Measurements from ENCODE around the gene KRTAP10-3.
"Not testable (repeated sequence)": the region's sequence is repeated elsewhere in the genome, so short reads cannot be mapped to it uniquely, and the experiment has no call there.

KRTAP10-3 gene

GRCh38 chr21:44558695-44559094 lies at the start of gene KRTAP10-3:
Gene KRTAP10-3 (minus strand): TSS chr21:44558795. CDS start chr21:44558715, 80 bp downstream.
- FAIRE-seq: no peak

GRCh38 chr21:44606495-44606894 lies 47.9 kb upstream of the KRTAP10-3 start:
- no peak for FAIRE-seq

- no peak for FAIRE-seq
These were observed 45.3 kb upstream of the KRTAP10-3 start for GRCh38 chr21:44603911-44604310.

- FAIRE-seq: no peak
These were observed 44.7 kb upstream of the KRTAP10-3 start for GRCh38 chr21:44603109-44603875.

GRCh38 chr21:44602463-44602850 lies 43.9 kb upstream of the KRTAP10-3 start:
- FAIRE-seq: no peak

- FAIRE-seq: no peak
These were observed 43.2 kb upstream of the KRTAP10-3 start for GRCh38 chr21:44601596-44602462.

- not testable (repeated sequence) for FAIRE-seq
These were observed 42.5 kb upstream of the KRTAP10-3 start for GRCh38 chr21:44601091-44601490.

- FAIRE-seq: not testable (repeated sequence)
These were observed 41.8 kb upstream of the KRTAP10-3 start, which contains the start of gene KRTAP10-7 for GRCh38 chr21:44600118-44600978. Gene KRTAP10-7 (plus strand): TSS chr21:44600597. CDS start chr21:44600622, 25 bp downstream.

- FAIRE-seq: no peak
These were observed 40.9 kb upstream of the KRTAP10-3 start for GRCh38 chr21:44599264-44600029.

- FAIRE-seq: no peak
These were observed 39.5 kb upstream of the KRTAP10-3 start for GRCh38 chr21:44598061-44598460.

GRCh38 chr21:44596068-44596725 lies 37.6 kb upstream of the KRTAP10-3 start:
- FAIRE-seq: no peak

- no peak for FAIRE-seq
These were observed 36.9 kb upstream of the KRTAP10-3 start for GRCh38 chr21:44595524-44595923.

GRCh38 chr21:44594406-44594916 lies 35.9 kb upstream of the KRTAP10-3 start:
- no peak for FAIRE-seq

GRCh38 chr21:44593598-44594405 lies 35.2 kb upstream of the KRTAP10-3 start:
- no peak for FAIRE-seq

GRCh38 chr21:44592446-44593311 lies 34.1 kb upstream of the KRTAP10-3 start, which contains the start of gene KRTAP10-6:
Gene KRTAP10-6 (minus strand): TSS chr21:44592505. CDS start chr21:44592484, 21 bp downstream.
- no peak for FAIRE-seq

GRCh38 chr21:44591801-44592130 lies 33.2 kb upstream of the KRTAP10-3 start:
- FAIRE-seq: not testable (repeated sequence)

- FAIRE-seq: not testable (repeated sequence)
These were observed 32.6 kb upstream of the KRTAP10-3 start for GRCh38 chr21:44590897-44591800.

- FAIRE-seq: no peak
These were observed 31.7 kb upstream of the KRTAP10-3 start for GRCh38 chr21:44590311-44590721.

Measured in A204.1 (cell line).